Thoracic aorta (tissue), 2 donors: ENCODE measurements around the gene CENPVL2. TPM values are rescaled to one million over a fixed set of nuclear protein-coding genes. Genes with fewer than 3 reads are reported as not detected.
"Not testable (repeated sequence)": the region's sequence is repeated elsewhere in the genome, so short reads cannot be mapped to it uniquely, and the experiment has no call there.

ENCODE experiments used
- ATAC-seq: fragments of 150-250 bp; one replicate; pipeline ENCODE4 v1.8.0; 2017; ENCODE audit warnings: low read depth; ENCODE audit not compliant: insufficient number of reproducible peaks, low FRiP score
- DNase-seq: peaks from one replicate; pipeline ENCODE4 v3.0.0-alpha.2; 2020; ENCODE audit warnings: low spot score
- H3K27ac ChIP-seq, 2 donors: fragments of 200-600 bp; sonication (generic); 1 replicate in 1 of 2; 2 replicates in 1 of 2; pipeline ENCODE4 v1.5.1; 2016; ENCODE audit warnings: mild to moderate bottlenecking in 2 of 2, moderate library complexity in 2 of 2
- H3K27me3 ChIP-seq: fragments of 200-600 bp; sonication (generic); replicated peaks from 2 replicates; pipeline ENCODE4 v1.6.0; 2016; ENCODE audit warnings: mild to moderate bottlenecking; ENCODE audit not compliant: insufficient read depth
- H3K36me3 ChIP-seq: fragments of 200-600 bp; sonication (generic); one replicate; pipeline ENCODE4 v1.5.1; 2016
- H3K4me1 ChIP-seq, 2 donors: fragments of 200-600 bp; sonication (generic); 1 replicate in 1 of 2; 2 replicates in 1 of 2; pipeline versions ENCODE4 v1.5.1 to v1.6.0; 2016; ENCODE audit warnings: low read depth in 2 of 2, mild to moderate bottlenecking in 1 of 2; ENCODE audit not compliant: control insufficient read depth in 1 of 2
- H3K4me3 ChIP-seq: fragments of 200-600 bp; sonication (generic); 2 replicates; pipeline ENCODE4 v1.5.1; 2016; ENCODE audit warnings: mild to moderate bottlenecking
- H3K9me3 ChIP-seq: fragments of 200-600 bp; sonication (generic); 2 replicates; pipeline ENCODE4 v1.5.1; 2016
- total RNA-seq, 2 donors: library from RNA; depleted of rRNA; stranded (reverse); fragments of >200 nt; gene quantifications; one replicate each; pipeline versions ENCODE4 v1.1.0 to v1.2.3, GENCODE V29; 2016
- TF ChIP-seq, protein P1 (sequence below): fragments of 200-600 bp; sonication (generic); IDR thresholded peaks from one replicate; pipeline ENCODE4 v1.5.1; 2019; ENCODE audit warnings: antibody characterized with exemption

The CENPVL2 gene
- not detected for total RNA-seq

DNA sequence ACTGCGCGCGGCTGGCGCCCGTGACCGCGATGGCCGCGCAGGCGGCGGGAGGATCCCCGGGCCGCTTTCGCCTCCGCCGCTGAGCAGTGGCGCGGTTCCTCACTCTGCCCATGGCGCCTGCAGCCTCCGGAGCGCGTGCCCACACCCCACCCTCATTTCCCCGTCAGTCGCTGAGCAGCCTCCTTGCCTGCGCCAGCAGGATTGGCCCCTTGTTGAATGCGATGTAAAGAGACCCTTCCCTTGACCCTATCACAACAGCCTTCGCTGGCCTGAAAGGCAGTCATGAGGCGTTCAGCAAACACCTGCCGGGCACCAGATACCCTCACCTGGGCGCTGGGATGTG, at the start of gene CENPVL2:
Gene CENPVL2, minus strand, starts transcription at position 112 of the 343 bp plus-strand sequence. Its CDS starts 0 bp downstream, at position 112.
- DNase-seq, result not testable (repeated sequence)

DNA sequence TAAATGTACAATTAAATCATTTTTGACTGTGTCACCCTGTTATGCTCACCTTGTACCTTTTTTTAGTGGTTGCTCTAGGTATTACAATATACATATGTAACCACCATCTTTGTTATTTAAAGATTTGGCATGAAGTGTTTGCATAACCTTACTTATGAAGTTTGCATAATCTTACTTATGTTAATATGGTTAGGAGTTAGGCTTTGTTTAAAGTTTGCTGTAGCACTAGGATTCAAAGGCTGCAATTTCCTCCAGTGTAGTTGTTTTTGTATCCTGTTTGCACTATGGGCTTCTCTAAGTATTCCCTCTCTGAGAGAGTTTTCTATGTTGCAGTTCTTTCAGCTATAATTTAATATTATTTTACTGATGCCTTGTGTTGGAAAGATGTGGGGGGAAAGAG, 45.6 kb upstream of the CENPVL2 start:
- ATAC-seq (no peak), DNase-seq (no peak)
- H3K27ac ChIP-seq, result no peak overlapping the region
- no peaks in the 10 kb centered on the region for H3K4me1 ChIP-seq
- no peaks in the 10 kb centered on the region for H3K36me3 ChIP-seq
- no peak overlapping the region for H3K4me3 ChIP-seq
- H3K27me3 ChIP-seq, result no peaks in the 10 kb centered on the region
- TF ChIP-seq, protein P1, sequence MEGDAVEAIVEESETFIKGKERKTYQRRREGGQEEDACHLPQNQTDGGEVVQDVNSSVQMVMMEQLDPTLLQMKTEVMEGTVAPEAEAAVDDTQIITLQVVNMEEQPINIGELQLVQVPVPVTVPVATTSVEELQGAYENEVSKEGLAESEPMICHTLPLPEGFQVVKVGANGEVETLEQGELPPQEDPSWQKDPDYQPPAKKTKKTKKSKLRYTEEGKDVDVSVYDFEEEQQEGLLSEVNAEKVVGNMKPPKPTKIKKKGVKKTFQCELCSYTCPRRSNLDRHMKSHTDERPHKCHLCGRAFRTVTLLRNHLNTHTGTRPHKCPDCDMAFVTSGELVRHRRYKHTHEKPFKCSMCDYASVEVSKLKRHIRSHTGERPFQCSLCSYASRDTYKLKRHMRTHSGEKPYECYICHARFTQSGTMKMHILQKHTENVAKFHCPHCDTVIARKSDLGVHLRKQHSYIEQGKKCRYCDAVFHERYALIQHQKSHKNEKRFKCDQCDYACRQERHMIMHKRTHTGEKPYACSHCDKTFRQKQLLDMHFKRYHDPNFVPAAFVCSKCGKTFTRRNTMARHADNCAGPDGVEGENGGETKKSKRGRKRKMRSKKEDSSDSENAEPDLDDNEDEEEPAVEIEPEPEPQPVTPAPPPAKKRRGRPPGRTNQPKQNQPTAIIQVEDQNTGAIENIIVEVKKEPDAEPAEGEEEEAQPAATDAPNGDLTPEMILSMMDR, result no peak
- no peaks in the 10 kb centered on the region for H3K9me3 ChIP-seq

More for the DNA sequence above, at the start of gene CENPVL2:
- not testable (repeated sequence) for H3K36me3 ChIP-seq, H3K4me1 ChIP-seq, H3K4me3 ChIP-seq, H3K9me3 ChIP-seq, H3K27me3 ChIP-seq, ATAC-seq, H3K27ac ChIP-seq

DNA sequence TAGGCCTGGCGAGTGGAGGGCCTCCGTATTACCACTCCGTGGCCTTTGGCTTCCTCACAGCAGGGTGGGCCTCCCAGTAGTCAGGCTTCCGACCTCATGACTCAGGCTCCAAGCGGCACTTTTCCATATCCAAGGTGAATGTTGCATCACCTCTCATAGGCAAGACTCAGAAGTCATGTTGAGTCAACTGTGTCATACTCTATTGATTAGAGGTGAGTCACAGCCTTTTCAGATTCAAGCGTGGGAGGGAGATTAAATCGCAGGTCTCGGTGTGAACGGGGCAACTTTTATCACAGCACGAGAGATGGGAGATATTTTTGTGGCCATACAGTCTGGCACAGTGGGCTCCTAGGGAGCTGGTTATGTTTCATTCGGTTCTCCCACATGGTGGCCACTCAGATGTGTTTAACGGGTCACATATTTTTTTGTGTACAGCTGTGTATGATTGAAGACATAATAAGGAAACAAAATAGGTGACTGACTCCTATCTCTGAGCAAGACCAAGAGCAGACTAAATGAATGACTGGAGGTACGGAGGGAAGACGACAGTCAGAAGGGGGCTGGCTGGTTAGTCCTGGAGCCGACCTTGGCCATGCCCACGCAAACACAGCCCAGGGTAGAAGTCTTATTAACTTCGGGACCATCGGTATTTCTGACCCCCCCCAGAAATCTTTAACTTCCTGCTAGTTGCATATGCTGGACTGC, 30.5 kb upstream of the CENPVL2 start:
- not testable (repeated sequence) for H3K9me3 ChIP-seq, H3K4me1 ChIP-seq, H3K27me3 ChIP-seq, H3K27ac ChIP-seq, DNase-seq, H3K36me3 ChIP-seq, ATAC-seq, H3K4me3 ChIP-seq

DNA sequence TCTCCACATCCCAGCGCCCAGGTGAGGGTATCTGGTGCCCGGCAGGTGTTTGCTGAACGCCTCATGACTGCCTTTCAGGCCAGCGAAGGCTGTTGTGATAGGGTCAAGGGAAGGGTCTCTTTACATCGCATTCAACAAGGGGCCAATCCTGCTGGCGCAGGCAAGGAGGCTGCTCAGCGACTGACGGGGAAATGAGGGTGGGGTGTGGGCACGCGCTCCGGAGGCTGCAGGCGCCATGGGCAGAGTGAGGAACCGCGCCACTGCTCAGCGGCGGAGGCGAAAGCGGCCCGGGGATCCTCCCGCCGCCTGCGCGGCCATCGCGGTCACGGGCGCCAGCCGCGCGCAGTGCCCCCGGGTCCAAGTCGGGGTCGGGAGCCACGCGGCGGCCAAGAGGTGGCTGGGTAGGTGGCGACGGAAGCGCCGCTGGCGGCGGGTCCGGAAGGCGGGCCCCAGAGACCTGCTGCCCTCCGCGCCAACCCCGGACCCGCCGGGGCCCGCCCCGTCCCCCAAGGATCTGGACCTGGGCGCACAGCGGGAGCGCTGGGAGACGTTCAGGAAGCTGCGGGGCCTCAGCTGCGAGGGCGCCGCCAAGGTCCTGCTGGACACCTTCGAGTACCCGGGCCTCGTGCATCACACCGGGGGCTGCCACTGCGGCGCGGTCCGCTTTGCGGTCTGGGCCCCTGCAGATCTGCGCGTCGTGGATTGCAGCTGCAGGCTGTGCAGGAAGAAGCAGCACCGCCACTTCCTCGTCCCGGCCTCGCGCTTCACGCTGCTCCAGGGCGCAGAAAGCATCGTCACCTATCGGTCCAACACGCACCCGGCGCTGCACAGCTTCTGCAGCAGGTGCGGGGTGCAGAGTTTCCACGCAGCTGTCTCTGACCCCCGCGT, 27.9 kb upstream of the CENPVL2 start, which contains the start of gene CENPVL1:
Gene CENPVL1, plus strand, starts transcription at position 236 of the 888 bp plus-strand sequence. Its CDS starts 0 bp downstream, at position 236.
- not testable (repeated sequence) for H3K4me1 ChIP-seq, H3K27me3 ChIP-seq, DNase-seq, H3K9me3 ChIP-seq, H3K27ac ChIP-seq, H3K36me3 ChIP-seq, H3K4me3 ChIP-seq, ATAC-seq

DNA sequence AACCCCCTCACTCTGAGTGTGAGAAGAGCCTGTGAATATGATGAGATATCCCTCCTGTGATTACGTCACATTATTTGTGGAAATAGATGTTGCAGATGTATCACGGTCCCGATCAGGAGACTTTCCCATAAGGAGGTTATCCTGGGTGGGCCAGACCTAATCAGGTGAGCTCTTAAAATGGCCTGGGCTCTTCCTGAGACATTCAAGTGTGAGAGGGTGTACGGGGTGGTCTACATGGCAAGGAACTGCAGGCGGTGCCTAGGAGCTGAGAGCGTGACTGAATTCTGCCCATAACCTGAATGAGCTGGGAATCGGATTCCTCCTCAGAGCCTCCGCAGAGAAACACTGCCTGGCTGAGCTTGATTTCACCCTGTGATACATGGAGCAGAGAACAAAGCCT, 14.8 kb upstream of the CENPVL2 start:
- Histone ChIP-seq H3K27ac (no peak overlapping the region), H3K4me1 (no peaks in the 10 kb centered on the region), H3K9me3 (no peaks in the 10 kb centered on the region), H3K4me3 (no peak overlapping the region), H3K36me3 (no peaks in the 10 kb centered on the region), H3K27me3 (no peaks in the 10 kb centered on the region)
- TF ChIP-seq, protein P1, result no peak
- no peak for ATAC-seq
- DNase-seq, result no peak

DNA sequence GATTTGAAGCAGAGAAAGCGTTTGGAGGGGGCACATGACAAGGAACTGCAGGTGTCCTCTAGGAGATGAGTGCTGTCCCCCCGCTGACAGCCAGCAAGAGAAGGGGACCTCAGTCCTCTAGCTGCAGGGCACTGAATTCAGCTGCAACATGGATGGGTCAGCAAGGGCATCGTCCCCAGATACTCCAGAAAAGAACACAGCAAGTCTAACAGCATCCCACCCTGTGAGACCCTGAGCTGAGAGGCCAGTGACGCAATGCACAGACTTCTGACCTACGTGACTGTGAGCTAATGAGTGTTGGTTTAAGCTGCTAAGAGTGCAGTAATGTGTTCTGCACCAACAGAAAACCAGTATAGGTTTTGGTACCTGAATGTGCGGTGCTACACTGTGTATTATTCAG, 11.6 kb upstream of the CENPVL2 start:
- Histone ChIP-seq H3K9me3 (no peaks in the 10 kb centered on the region), H3K4me1 (no peaks in the 10 kb centered on the region), H3K4me3 (no peak overlapping the region), H3K27me3 (no peaks in the 10 kb centered on the region), H3K36me3 (no peaks in the 10 kb centered on the region), H3K27ac (no peak overlapping the region)
- no peak for ATAC-seq
- TF ChIP-seq, protein P1, result no peak
- DNase-seq, result no peak

DNA sequence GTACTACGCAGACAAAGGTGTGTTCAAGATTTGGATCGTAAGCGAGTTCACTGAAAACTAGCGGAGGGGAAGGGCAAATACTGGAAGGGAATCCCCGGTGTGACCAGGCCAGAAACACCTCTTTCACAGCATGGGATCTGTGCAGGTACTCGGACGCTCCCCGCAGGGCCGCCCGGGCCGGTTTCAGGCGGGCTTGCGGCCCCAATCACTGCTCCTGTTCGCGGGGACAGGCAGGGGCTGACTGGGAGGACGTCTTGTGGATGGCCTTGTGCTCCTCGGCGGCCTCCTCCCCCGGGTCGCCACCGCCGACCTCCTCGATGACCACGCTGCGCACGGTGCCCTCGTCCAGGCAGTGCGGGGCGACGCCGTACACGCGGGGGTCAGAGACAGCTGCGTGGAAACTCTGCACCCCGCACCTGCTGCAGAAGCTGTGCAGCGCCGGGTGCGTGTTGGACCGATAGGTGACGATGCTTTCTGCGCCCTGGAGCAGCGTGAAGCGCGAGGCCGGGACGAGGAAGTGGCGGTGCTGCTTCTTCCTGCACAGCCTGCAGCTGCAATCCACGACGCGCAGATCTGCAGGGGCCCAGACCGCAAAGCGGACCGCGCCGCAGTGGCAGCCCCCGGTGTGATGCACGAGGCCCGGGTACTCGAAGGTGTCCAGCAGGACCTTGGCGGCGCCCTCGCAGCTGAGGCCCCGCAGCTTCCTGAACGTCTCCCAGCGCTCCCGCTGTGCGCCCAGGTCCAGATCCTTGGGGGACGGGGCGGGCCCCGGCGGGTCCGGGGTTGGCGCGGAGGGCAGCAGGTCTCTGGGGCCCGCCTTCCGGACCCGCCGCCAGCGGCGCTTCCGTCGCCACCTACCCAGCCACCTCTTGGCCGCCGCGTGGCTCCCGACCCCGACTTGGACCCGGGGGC, 567 bp downstream of the CENPVL2 start:
- H3K4me1 ChIP-seq, H3K4me3 ChIP-seq, ATAC-seq, H3K27ac ChIP-seq, H3K9me3 ChIP-seq, DNase-seq, H3K27me3 ChIP-seq, H3K36me3 ChIP-seq: not testable (repeated sequence)

DNA sequence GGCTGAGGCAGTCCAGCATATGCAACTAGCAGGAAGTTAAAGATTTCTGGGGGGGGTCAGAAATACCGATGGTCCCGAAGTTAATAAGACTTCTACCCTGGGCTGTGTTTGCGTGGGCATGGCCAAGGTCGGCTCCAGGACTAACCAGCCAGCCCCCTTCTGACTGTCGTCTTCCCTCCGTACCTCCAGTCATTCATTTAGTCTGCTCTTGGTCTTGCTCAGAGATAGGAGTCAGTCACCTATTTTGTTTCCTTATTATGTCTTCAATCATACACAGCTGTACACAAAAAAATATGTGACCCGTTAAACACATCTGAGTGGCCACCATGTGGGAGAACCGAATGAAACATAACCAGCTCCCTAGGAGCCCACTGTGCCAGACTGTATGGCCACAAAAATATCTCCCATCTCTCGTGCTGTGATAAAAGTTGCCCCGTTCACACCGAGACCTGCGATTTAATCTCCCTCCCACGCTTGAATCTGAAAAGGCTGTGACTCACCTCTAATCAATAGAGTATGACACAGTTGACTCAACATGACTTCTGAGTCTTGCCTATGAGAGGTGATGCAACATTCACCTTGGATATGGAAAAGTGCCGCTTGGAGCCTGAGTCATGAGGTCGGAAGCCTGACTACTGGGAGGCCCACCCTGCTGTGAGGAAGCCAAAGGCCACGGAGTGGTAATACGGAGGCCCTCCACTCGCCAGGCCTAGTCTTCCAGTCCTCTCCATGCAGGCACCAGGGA, 2.8 kb downstream of the CENPVL2 start:
- H3K4me1 ChIP-seq, DNase-seq, H3K27me3 ChIP-seq, H3K36me3 ChIP-seq, H3K9me3 ChIP-seq, ATAC-seq, H3K4me3 ChIP-seq, H3K27ac ChIP-seq: not testable (repeated sequence)
